Panc1 (cell line): Measurements from ENCODE around the gene ZBTB9.

Experiments
- POLR2AphosphoS5 ChIP-seq: IDR thresholded peaks from 2 replicates; pipeline ENCODE4 v1.6.1; 2012; ENCODE audit warnings: mild to moderate bottlenecking, low read depth, low read length, moderate library complexity
- SIN3A ChIP-seq: IDR thresholded peaks from 2 replicates; pipeline ENCODE4 v1.6.1; 2012; ENCODE audit warnings: low read depth, mild to moderate bottlenecking, low read length, moderate library complexity, borderline replicate concordance; ENCODE audit not compliant: insufficient read depth
- TCF7L2 ChIP-seq: IDR thresholded peaks from 2 replicates; pipeline ENCODE4 v1.6.1; 2011; ENCODE audit warnings: mild to moderate bottlenecking, low read depth, low read length, inconsistent platforms
- TF ChIP-seq, protein P1 (sequence below): fragments of 450-650 bp; IDR thresholded peaks from 2 replicates; pipeline ENCODE4 v1.5.1; 2017; ENCODE audit warnings: mild to moderate bottlenecking
- TF ChIP-seq, protein P2 (sequence below), 2 experiments: IDR thresholded peaks; 2 replicates each; pipeline ENCODE4 v1.6.1; 2011 to 2012; ENCODE audit warnings: low read depth in 2 of 2, control low read depth in 1 of 2, low read length in 1 of 2, mild to moderate bottlenecking in 1 of 2, moderate library complexity in 1 of 2; ENCODE audit not compliant: insufficient read depth in 1 of 2

DNA sequence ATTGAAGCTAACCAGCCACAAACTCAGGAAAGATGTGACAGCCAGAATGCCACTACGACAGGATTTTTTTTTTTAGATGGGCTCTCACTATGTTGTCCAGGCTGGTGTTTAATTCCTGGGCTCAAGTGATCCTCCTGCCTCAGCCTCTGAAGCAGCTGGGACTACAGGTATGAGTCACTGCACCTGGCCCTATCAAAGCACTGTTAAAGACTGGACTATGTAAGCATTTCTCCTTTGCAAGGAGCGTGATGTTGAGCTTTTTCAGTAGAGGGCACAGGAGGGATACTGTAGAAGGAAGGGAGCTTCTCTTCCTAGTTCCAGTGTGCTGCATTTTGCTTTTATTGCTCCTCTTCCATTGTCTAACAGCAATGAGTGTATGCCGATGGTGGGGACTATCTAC, 35.8 kb downstream of the ZBTB9 start:
- TF ChIP-seq, protein P1, sequence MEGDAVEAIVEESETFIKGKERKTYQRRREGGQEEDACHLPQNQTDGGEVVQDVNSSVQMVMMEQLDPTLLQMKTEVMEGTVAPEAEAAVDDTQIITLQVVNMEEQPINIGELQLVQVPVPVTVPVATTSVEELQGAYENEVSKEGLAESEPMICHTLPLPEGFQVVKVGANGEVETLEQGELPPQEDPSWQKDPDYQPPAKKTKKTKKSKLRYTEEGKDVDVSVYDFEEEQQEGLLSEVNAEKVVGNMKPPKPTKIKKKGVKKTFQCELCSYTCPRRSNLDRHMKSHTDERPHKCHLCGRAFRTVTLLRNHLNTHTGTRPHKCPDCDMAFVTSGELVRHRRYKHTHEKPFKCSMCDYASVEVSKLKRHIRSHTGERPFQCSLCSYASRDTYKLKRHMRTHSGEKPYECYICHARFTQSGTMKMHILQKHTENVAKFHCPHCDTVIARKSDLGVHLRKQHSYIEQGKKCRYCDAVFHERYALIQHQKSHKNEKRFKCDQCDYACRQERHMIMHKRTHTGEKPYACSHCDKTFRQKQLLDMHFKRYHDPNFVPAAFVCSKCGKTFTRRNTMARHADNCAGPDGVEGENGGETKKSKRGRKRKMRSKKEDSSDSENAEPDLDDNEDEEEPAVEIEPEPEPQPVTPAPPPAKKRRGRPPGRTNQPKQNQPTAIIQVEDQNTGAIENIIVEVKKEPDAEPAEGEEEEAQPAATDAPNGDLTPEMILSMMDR = no peak; the same call in 1 of the 2 replicates
- no peak for TF ChIP-seq POLR2AphosphoS5
- TF ChIP-seq TCF7L2 = no peak
- TF ChIP-seq, protein P2, sequence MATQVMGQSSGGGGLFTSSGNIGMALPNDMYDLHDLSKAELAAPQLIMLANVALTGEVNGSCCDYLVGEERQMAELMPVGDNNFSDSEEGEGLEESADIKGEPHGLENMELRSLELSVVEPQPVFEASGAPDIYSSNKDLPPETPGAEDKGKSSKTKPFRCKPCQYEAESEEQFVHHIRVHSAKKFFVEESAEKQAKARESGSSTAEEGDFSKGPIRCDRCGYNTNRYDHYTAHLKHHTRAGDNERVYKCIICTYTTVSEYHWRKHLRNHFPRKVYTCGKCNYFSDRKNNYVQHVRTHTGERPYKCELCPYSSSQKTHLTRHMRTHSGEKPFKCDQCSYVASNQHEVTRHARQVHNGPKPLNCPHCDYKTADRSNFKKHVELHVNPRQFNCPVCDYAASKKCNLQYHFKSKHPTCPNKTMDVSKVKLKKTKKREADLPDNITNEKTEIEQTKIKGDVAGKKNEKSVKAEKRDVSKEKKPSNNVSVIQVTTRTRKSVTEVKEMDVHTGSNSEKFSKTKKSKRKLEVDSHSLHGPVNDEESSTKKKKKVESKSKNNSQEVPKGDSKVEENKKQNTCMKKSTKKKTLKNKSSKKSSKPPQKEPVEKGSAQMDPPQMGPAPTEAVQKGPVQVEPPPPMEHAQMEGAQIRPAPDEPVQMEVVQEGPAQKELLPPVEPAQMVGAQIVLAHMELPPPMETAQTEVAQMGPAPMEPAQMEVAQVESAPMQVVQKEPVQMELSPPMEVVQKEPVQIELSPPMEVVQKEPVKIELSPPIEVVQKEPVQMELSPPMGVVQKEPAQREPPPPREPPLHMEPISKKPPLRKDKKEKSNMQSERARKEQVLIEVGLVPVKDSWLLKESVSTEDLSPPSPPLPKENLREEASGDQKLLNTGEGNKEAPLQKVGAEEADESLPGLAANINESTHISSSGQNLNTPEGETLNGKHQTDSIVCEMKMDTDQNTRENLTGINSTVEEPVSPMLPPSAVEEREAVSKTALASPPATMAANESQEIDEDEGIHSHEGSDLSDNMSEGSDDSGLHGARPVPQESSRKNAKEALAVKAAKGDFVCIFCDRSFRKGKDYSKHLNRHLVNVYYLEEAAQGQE (IDR thresholded peaks at IDR 0.05; ENCODE audit: insufficient read depth in 1 of 2, low read depth in 2 of 2, low read length in 1 of 2) = no peak
- TF ChIP-seq SIN3A = no peak
